Fibroblast of mammary gland (primary cell): ENCODE data around the gene MYOZ1.

Experiments used
- DNase-seq: peaks from one replicate; pipeline ENCODE4 v3.0.0-alpha.2; 2010; ENCODE audit warnings: low read depth
- H3K4me3 ChIP-seq: 2 replicates; pipeline ENCODE4 v1.5.1; 2011; ENCODE audit warnings: low read depth, mild to moderate bottlenecking, low read length, moderate library complexity; ENCODE audit not compliant: control insufficient read depth
- CTCF ChIP-seq: conservative IDR thresholded peaks from 2 replicates; pipeline ENCODE4 v1.5.1; 2011; ENCODE audit warnings: low read depth, low read length, inconsistent platforms; ENCODE audit not compliant: control insufficient read depth, insufficient read depth

The MYOZ1 gene

DNA sequence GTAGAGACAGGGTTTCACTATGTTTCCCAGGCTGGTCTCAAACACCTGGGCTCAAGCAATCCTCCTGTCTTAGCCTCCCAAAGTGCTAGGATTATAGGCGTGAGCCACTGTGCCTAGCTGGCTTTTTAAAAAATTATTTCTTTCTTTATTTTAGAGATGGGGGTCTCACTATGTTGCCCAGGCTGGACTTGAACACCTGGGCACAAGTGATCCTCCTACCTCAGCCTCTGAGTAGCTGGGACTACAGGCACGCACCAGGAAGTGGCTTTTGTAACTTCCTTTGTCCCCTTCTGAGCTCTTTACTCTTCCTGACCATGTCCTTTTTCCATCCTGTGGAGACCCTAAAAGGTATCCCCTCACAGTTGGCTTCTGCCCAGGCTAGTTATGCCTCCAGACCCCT, 2.1 kb upstream of the MYOZ1 start:
- no peak for DNase-seq
- no peak for TF ChIP-seq CTCF
- no peak overlapping the region for H3K4me3 ChIP-seq

- no peak for DNase-seq
- no peak for TF ChIP-seq CTCF
- no peak overlapping the region for H3K4me3 ChIP-seq
These were observed 2.0 kb downstream of the MYOZ1 start for GRCh38 chr10:73639286-73639685.

GRCh38 chr10:73635781-73636180, 5.5 kb downstream of the MYOZ1 start:
- TF ChIP-seq CTCF, result no peak
- no peak overlapping the region for H3K4me3 ChIP-seq
- DNase-seq, result no peak

GRCh38 chr10:73634421-73634820, 6.9 kb downstream of the MYOZ1 start:
- no peak for TF ChIP-seq CTCF
- DNase-seq, result no peak
- no peak overlapping the region for H3K4me3 ChIP-seq

GRCh38 chr10:73629165-73629564, 12.1 kb downstream of the MYOZ1 start:
- H3K4me3 ChIP-seq, result no peak overlapping the region
- DNase-seq, result no peak
- no peak for TF ChIP-seq CTCF

DNA sequence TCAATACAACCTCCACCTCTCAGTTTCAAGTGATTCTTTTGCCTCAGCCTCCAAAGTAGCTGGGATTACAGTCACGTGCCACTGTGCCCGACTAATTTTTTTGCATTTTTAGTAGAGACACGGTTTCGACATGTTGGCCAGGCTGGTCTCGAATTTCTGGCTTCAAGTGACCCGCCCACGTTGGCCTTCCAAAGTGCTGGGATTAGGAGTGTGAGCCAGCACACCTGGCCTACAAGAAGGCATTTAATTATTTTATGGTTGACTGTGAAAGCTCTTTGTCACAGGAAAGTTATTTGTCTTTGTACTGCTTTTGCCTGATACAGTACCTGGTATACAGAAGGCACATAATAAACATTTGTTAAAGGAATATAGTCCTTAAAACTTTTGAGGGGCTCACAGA, 12.9 kb downstream of the MYOZ1 start:
- DNase-seq, result no peak
- TF ChIP-seq CTCF, result no peak
- no peak overlapping the region for H3K4me3 ChIP-seq

GRCh38 chr10:73627300-73627699, 14.0 kb downstream of the MYOZ1 start:
- H3K4me3 ChIP-seq, result no peak overlapping the region
- no peak for DNase-seq
- no peak for TF ChIP-seq CTCF
